Renal pelvis (tissue), 4 donors: ENCODE measurements around the gene GPAT3. TPM values are rescaled to one million over a fixed set of nuclear protein-coding genes. Genes with fewer than 3 reads are reported as not detected.
"Not testable (repeated sequence)": the region's sequence is repeated elsewhere in the genome, so short reads cannot be mapped to it uniquely, and the experiment has no call there.

Experiments
- DNase-seq: peaks from one replicate; pipeline ENCODE4 v3.0.0-alpha.2; 2013
- polyA plus RNA-seq, 3 donors: library from polyadenylated mRNA; unstranded; fragments of 120-200 nt; gene quantifications; one replicate each; pipeline ENCODE4 v1.2.1, GENCODE V29; 2013; ENCODE audit not compliant: insufficient read length in 3 of 3

GPAT3 gene
- polyA plus RNA-seq, 3 donors = 14.3 to 24.5 (median 22.4) TPM

- no peak for DNase-seq
Observed at GRCh38 chr4:83591056-83591455, 55.1 kb downstream of the GPAT3 start.

GRCh38 chr4:83591730-83592129, 55.8 kb downstream of the GPAT3 start:
- DNase-seq = no peak

GRCh38 chr4:83599183-83599582, 63.3 kb downstream of the GPAT3 start:
- no peak for DNase-seq

- no peak for DNase-seq
Observed at GRCh38 chr4:83603129-83603528, 67.2 kb downstream of the GPAT3 start.

GRCh38 chr4:83604321-83604720, 68.4 kb downstream of the GPAT3 start:
- no peak for DNase-seq

GRCh38 chr4:83605210-83605609, 69.3 kb downstream of the GPAT3 start:
- DNase-seq = no peak

GRCh38 chr4:83605744-83606172, 69.8 kb downstream of the GPAT3 start:
- peak; percentile 80 for DNase-seq

GRCh38 chr4:83606460-83606859, 70.6 kb downstream of the GPAT3 start:
- no peak for DNase-seq

GRCh38 chr4:83606898-83607297, 71.0 kb downstream of the GPAT3 start:
- no peak for DNase-seq

- DNase-seq = no peak
Observed at GRCh38 chr4:83609365-83609764, 73.5 kb downstream of the GPAT3 start.

- DNase-seq = no peak
Observed at GRCh38 chr4:83610729-83611128, 74.8 kb downstream of the GPAT3 start.

- DNase-seq = no peak
Observed at GRCh38 chr4:83613023-83613422, 77.1 kb downstream of the GPAT3 start.

GRCh38 chr4:83613994-83614393, 78.1 kb downstream of the GPAT3 start:
- no peak for DNase-seq

GRCh38 chr4:83616252-83616651, 80.3 kb downstream of the GPAT3 start:
- no peak for DNase-seq

- DNase-seq = no peak
Observed at GRCh38 chr4:83617371-83618035, 81.6 kb downstream of the GPAT3 start.

- DNase-seq = no peak
Observed at GRCh38 chr4:83618431-83618830, 82.5 kb downstream of the GPAT3 start.

- DNase-seq = no peak
Observed at GRCh38 chr4:83618991-83619645, 83.2 kb downstream of the GPAT3 start.

- DNase-seq = not testable (repeated sequence)
Observed at GRCh38 chr4:83622127-83622526, 86.2 kb downstream of the GPAT3 start.

- no peak for DNase-seq
Observed at GRCh38 chr4:83625821-83626220, 89.9 kb downstream of the GPAT3 start.

- DNase-seq = no peak
Observed at GRCh38 chr4:83626245-83626836, 90.4 kb downstream of the GPAT3 start.

GRCh38 chr4:83629945-83630721, 94.2 kb downstream of the GPAT3 start:
- DNase-seq = no peak

- peak; percentile 71 for DNase-seq
Observed at GRCh38 chr4:83631066-83631465, 95.2 kb downstream of the GPAT3 start.

GRCh38 chr4:83636930-83637329, 101.0 kb downstream of the GPAT3 start:
- no peak for DNase-seq
